ENCODE results near the gene HYAL2.

Gene HYAL2

GRCh38 chr3:50322386-50323091 is at the start of gene HYAL2:
Gene HYAL2, minus strand, starts transcription at chr3:50322745. Its CDS starts 2,256 bp downstream, at chr3:50320489.
- DNase-seq (ENCODE audit: low read depth in 2 of 2): no peak

GRCh38 chr3:50371133-50371685 is 48.7 kb upstream of the HYAL2 start:
- DNase-seq (ENCODE audit: low read depth in 2 of 2): no peak

- DNase-seq (ENCODE audit: low read depth in 2 of 2): no peak
These were observed 48.0 kb upstream of the HYAL2 start for GRCh38 chr3:50370594-50370993.

- no peak for DNase-seq (ENCODE audit: low read depth in 2 of 2)
These were observed 46.6 kb upstream of the HYAL2 start for GRCh38 chr3:50369012-50369670.

GRCh38 chr3:50365842-50366220 is 43.3 kb upstream of the HYAL2 start:
- no peak for DNase-seq (ENCODE audit: low read depth in 2 of 2)

- peak; percentile 83 to 89 for DNase-seq (ENCODE audit: low read depth in 2 of 2)
These were observed 42.7 kb upstream of the HYAL2 start for GRCh38 chr3:50365080-50365841.

- DNase-seq (ENCODE audit: low read depth in 2 of 2): no peak
These were observed 42.1 kb upstream of the HYAL2 start for GRCh38 chr3:50364573-50365079.

- DNase-seq (ENCODE audit: low read depth in 2 of 2): no peak
These were observed 37.2 kb upstream of the HYAL2 start for GRCh38 chr3:50359760-50360110.

GRCh38 chr3:50358911-50359759 is 36.6 kb upstream of the HYAL2 start, which contains the start of gene TMEM115:
Gene TMEM115, minus strand, starts transcription at chr3:50359521. Its CDS starts 458 bp downstream, at chr3:50359063.
- DNase-seq (ENCODE audit: low read depth in 2 of 2): peak; percentile 84 to 87

- DNase-seq (ENCODE audit: low read depth in 2 of 2): no peak
These were observed 35.9 kb upstream of the HYAL2 start for GRCh38 chr3:50358355-50358910.

GRCh38 chr3:50357481-50357880 is 34.9 kb upstream of the HYAL2 start:
- DNase-seq (ENCODE audit: low read depth in 2 of 2): no peak

GRCh38 chr3:50356553-50356952 is 34.0 kb upstream of the HYAL2 start:
- no peak for DNase-seq (ENCODE audit: low read depth in 2 of 2)

- DNase-seq (ENCODE audit: low read depth in 2 of 2): no peak
These were observed 33.4 kb upstream of the HYAL2 start for GRCh38 chr3:50355829-50356552.

GRCh38 chr3:50354850-50355249 is 32.3 kb upstream of the HYAL2 start:
- no peak for DNase-seq (ENCODE audit: low read depth in 2 of 2)

GRCh38 chr3:50354186-50354764 is 31.7 kb upstream of the HYAL2 start:
- DNase-seq (ENCODE audit: low read depth in 2 of 2): no peak

- DNase-seq (ENCODE audit: low read depth in 2 of 2): no peak
These were observed 30.9 kb upstream of the HYAL2 start for GRCh38 chr3:50353245-50354004.

GRCh38 chr3:50352781-50353180 is 30.2 kb upstream of the HYAL2 start:
- no peak for DNase-seq (ENCODE audit: low read depth in 2 of 2)

- no peak for DNase-seq (ENCODE audit: low read depth in 2 of 2)
These were observed 28.8 kb upstream of the HYAL2 start for GRCh38 chr3:50351323-50351697.

Measured in stimulated activated CD8-positive, alpha-beta memory T cell treated with anti-CD3 and anti-CD28 coated beads, Interleukin-7, amount 100 ng/mL, for 1 hour (primary cell).